B cell (primary cell): ENCODE measurements around the gene RASL10A. TPM values are rescaled to one million over a fixed set of nuclear protein-coding genes. Genes with fewer than 3 reads are reported as not detected.
A peak's percentile ranks its signal among the peaks of the same experiment; 100 is the strongest.

Experiments used
- ATAC-seq: fragments of 200-7000 bp; cut with Tn5 transposase; one replicate; pipeline ENCODE4 v1.10.0; 2021; ENCODE audit warnings: low read depth, mild to moderate bottlenecking, moderate number of reproducible peaks, moderate library complexity
- CTCF ChIA-PET: fragments of 350-600 bp; sonication (Branson Sonifier 250); formaldehyde crosslinking; loops from one replicate; lab custom pipeline; 2021; ENCODE audit warnings: antibody characterized with exemption, inconsistent platforms; lab: Charles Lee
- POLR2A ChIA-PET: fragments of 350-600 bp; sonication (Branson Sonifier 250); formaldehyde crosslinking; loops from one replicate; lab custom pipeline; 2021; ENCODE audit warnings: antibody characterized with exemption; lab: Charles Lee
- DNase-seq: peaks from one replicate; pipeline ENCODE4 v3.0.0; 2013
- H2AFZ ChIP-seq: 2 replicates; pipeline ENCODE4 v1.6.1; 2012; ENCODE audit warnings: mild to moderate bottlenecking, low read depth, low read length; ENCODE audit not compliant: insufficient read depth, poor library complexity, severe bottlenecking
- H3K27ac ChIP-seq, 2 donors: 1 replicate in 1 of 2; 2 replicates in 1 of 2; pipeline ENCODE4 v1.5.1; 2012 to 2013; ENCODE audit warnings: low read length in 2 of 2, mild to moderate bottlenecking in 2 of 2, moderate library complexity in 1 of 2
- H3K27me3 ChIP-seq, 4 experiments: fragments of 200-600 bp in 1 of 4; sonication (generic) in 1 of 4; replicated peaks in 1 of 4; 1 replicate in 2 of 4; 2 replicates in 2 of 4; pipeline versions ENCODE4 v1.6.1 to v1.7.0; 2013 to 2016; ENCODE audit warnings: low read length in 3 of 4, mild to moderate bottlenecking in 2 of 4, mixed read lengths in 1 of 4, moderate library complexity in 1 of 4; ENCODE audit not compliant: insufficient read depth in 4 of 4, control insufficient read depth in 3 of 4; ENCODE audit errors: control extremely low read depth in 1 of 4
- H3K36me3 ChIP-seq, 2 experiments: replicated peaks in 1 of 2; 1 replicate in 1 of 2; 2 replicates in 1 of 2; pipeline versions ENCODE4 v1.6.1 to v1.7.1; 2013; ENCODE audit warnings: low read length in 1 of 2; ENCODE audit not compliant: insufficient read depth in 2 of 2, control insufficient read depth in 1 of 2; ENCODE audit errors: control extremely low read depth in 1 of 2, extremely low read depth in 1 of 2
- H3K4me1 ChIP-seq, 2 donors: fragments of 200-600 bp in 1 of 2; sonication (generic) in 1 of 2; 1 replicate in 1 of 2; 2 replicates in 1 of 2; pipeline versions ENCODE4 v1.5.1 to v1.6.1; 2013 to 2017; ENCODE audit warnings: low read length in 2 of 2; ENCODE audit not compliant: control insufficient read depth in 2 of 2, insufficient read depth in 2 of 2
- H3K4me2 ChIP-seq: replicated peaks from 2 replicates; pipeline ENCODE3; 2012; ENCODE audit warnings: mild to moderate bottlenecking, low read depth, low read length; ENCODE audit not compliant: poor library complexity, severe bottlenecking
- H3K4me3 ChIP-seq, 5 experiments: fragments of 200-600 bp in 1 of 5; sonication (generic) in 1 of 5; 1 replicate in 3 of 5; 2 replicates in 2 of 5; pipeline versions ENCODE4 v1.5.1 to v1.7.0; 2011 to 2016; ENCODE audit warnings: low read length in 4 of 5, mild to moderate bottlenecking in 4 of 5, low read depth in 2 of 5, control low read depth in 1 of 5, moderate library complexity in 1 of 5; ENCODE audit not compliant: insufficient read depth in 1 of 5; ENCODE audit errors: control extremely low read depth in 1 of 5, extremely low read depth in 1 of 5
- H3K79me2 ChIP-seq: fragments of 200-600 bp; sonication (generic); one replicate; pipeline ENCODE4 v1.6.0; 2016; ENCODE audit warnings: low read length; ENCODE audit not compliant: control insufficient read depth, insufficient read depth
- H3K9ac ChIP-seq: fragments of 200-600 bp; sonication (generic); 2 replicates; pipeline ENCODE4 v1.6.1; 2017; ENCODE audit warnings: mild to moderate bottlenecking, low read length, moderate library complexity
- H3K9me3 ChIP-seq, 3 donors: one replicate each; pipeline versions ENCODE4 v1.6.1 to v1.7.1; 2013; ENCODE audit warnings: low read length in 2 of 3; ENCODE audit not compliant: control insufficient read depth in 2 of 3, insufficient read depth in 1 of 3; ENCODE audit errors: control extremely low read depth in 1 of 3
- H4K20me1 ChIP-seq: 2 replicates; pipeline ENCODE4 v1.6.0; 2012; ENCODE audit warnings: mild to moderate bottlenecking, low read length; ENCODE audit not compliant: insufficient read depth, control insufficient read depth, poor library complexity, severe bottlenecking
- H3K27ac Mint-ChIP-seq: one replicate; pipeline ENCODE4 v1.8.0; 2021; ENCODE audit warnings: mixed read lengths
- H3K27me3 Mint-ChIP-seq: one replicate; pipeline ENCODE4 v1.8.0; 2021; ENCODE audit warnings: mixed read lengths
- H3K4me1 Mint-ChIP-seq: one replicate; pipeline ENCODE4 v1.8.0; 2021; ENCODE audit warnings: mixed read lengths
- H3K4me3 Mint-ChIP-seq: one replicate; pipeline ENCODE4 v1.8.0; 2021; ENCODE audit warnings: mixed read lengths
- H3K9me3 Mint-ChIP-seq: one replicate; pipeline ENCODE4 v1.8.0; 2022; ENCODE audit warnings: mixed read lengths; ENCODE audit not compliant: insufficient read depth
- EZH2 ChIP-seq: IDR thresholded peaks from 2 replicates; pipeline ENCODE4 v1.6.1; 2012; ENCODE audit warnings: borderline replicate concordance, low read depth, mild to moderate bottlenecking, moderate library complexity, low read length; ENCODE audit not compliant: insufficient read depth, poor library complexity, severe bottlenecking
- WGBS: methylation state at CpG from one replicate; pipeline ENCODE4 v1.1.5; 2013; ENCODE audit warnings: missing lambda C conversion rate; ENCODE audit not compliant: insufficient coverage; 5-methylcytosine and 5-hydroxymethylcytosine counted together
- intact Hi-C: fragments of 100-400 bp; cut with micrococcal nuclease; formaldehyde crosslinking; loops from one replicate; pipeline ENCODE4 v1.10.0; 2022
- polyA plus RNA-seq: library from polyadenylated mRNA; depleted of rRNA; stranded (reverse); fragments of >200 nt; gene quantifications from 2 replicates; pipeline ENCODE4 v1.2.3, GENCODE V29; 2012
- total RNA-seq, 2 donors: library from RNA; stranded (reverse); fragments of 120-200 nt in 1 of 2; gene quantifications; 1 replicate in 1 of 2; 2 replicates in 1 of 2; pipeline versions ENCODE4 v1.2.3 to v1.2.4, GENCODE V29; 2013 to 2022
- TF ChIP-seq, protein P1 (sequence below): fragments of 200-600 bp; IDR thresholded peaks from one replicate; pipeline ENCODE4 v1.8.0; 2022; ENCODE audit warnings: antibody characterized with exemption, mild to moderate bottlenecking

The RASL10A gene
- total and polyA plus RNA-seq, 2 donors (not counting 1 experiment from before 2014, with no cell fraction given) = 2.8 to 4.7 TPM

DNA sequence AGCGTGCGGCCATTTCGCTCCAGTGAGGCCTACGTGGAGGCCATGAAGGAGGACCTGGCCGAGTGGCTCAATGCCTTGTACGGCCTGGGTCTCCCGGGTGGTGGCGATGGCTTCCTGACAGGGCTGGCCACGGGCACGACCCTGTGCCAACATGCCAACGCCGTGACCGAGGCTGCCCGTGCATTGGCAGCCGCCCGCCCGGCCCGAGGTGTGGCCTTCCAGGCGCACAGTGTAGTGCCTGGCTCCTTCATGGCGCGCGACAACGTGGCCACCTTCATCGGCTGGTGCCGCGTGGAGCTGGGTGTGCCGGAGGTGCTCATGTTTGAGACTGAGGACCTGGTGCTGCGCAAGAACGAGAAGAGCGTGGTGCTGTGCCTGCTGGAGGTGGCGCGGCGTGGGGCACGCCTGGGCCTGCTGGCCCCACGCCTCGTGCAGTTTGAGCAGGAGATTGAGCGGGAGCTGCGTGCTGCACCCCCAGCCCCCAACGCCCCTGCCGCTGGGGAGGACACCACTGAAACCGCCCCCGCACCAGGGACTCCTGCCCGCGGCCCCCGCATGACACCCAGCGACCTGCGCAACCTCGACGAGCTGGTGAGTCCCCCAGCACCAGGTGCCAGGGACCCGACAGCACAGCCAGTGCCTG is 7.2 kb downstream of the RASL10A start:
- no peak overlapping the region for H3K4me2 ChIP-seq
- H3K9me3 Mint-ChIP-seq = no peaks in the 10 kb centered on the region
- ATAC-seq = no peak
- H3K4me1 Mint-ChIP-seq = peaks cover 30% of the 10 kb centered on the region
- H4K20me1 ChIP-seq = peaks cover under 1% of the 10 kb centered on the region
- no peaks in the 10 kb centered on the region for H3K36me3 ChIP-seq
- H3K9me3 ChIP-seq = peaks cover 0 to 22% (median 0%) of the 10 kb centered on the region in 3 donors
- H3K79me2 ChIP-seq = peaks cover 2% of the 10 kb centered on the region
- peaks cover 0 to 62% (median 26%) of the 10 kb centered on the region in 4 experiments for H3K27me3 ChIP-seq
- no peak overlapping the region for H3K9ac ChIP-seq
- no peak for DNase-seq
- H3K4me3 Mint-ChIP-seq = no peak overlapping the region
- H3K4me3 ChIP-seq = no peak overlapping the region
- H3K27ac ChIP-seq = no peak overlapping the region
- peaks cover 37% of the 10 kb centered on the region for H3K27me3 Mint-ChIP-seq
- H3K27ac Mint-ChIP-seq = no peak overlapping the region
- intact Hi-C loops = no loop called here
- H3K4me1 ChIP-seq = peaks cover 22 to 35% of the 10 kb centered on the region in 2 donors
- no peak overlapping the region for H2AFZ ChIP-seq
- TF ChIP-seq, protein P1, sequence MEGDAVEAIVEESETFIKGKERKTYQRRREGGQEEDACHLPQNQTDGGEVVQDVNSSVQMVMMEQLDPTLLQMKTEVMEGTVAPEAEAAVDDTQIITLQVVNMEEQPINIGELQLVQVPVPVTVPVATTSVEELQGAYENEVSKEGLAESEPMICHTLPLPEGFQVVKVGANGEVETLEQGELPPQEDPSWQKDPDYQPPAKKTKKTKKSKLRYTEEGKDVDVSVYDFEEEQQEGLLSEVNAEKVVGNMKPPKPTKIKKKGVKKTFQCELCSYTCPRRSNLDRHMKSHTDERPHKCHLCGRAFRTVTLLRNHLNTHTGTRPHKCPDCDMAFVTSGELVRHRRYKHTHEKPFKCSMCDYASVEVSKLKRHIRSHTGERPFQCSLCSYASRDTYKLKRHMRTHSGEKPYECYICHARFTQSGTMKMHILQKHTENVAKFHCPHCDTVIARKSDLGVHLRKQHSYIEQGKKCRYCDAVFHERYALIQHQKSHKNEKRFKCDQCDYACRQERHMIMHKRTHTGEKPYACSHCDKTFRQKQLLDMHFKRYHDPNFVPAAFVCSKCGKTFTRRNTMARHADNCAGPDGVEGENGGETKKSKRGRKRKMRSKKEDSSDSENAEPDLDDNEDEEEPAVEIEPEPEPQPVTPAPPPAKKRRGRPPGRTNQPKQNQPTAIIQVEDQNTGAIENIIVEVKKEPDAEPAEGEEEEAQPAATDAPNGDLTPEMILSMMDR = no peak
- no peak for TF ChIP-seq EZH2
- 89% methylated on average over 49 of the region's 50 CpGs for WGBS
- CTCF ChIA-PET = no interaction called here
- POLR2A ChIA-PET = no interaction called here

DNA sequence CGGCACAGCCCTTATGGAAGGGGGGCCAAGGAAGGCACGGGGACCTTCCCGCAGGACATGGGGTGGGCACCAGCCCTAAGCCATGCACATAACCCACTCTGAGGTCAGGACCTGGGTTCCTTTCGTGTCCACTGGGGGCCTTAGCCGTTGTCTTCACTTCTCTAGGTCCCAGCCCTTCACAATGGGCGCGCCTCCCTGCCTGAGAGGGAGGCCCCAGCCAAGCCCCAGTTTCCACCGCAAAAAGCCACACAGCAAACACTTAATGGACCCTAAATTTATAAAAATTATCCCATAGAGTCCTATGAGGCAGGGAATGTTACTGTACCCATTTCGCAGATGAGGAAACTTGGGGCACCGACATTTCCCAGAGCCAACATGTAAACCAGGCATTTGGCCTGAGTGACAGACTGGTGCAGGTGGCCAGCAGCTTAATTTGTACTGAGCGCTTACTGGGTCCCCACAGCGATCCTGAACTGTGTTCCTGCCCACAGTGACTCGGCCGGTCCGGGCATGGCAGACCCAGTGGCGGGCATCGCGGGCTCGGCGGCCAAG is 7.8 kb downstream of the RASL10A start:
- H3K9ac ChIP-seq = no peak overlapping the region
- peak; percentile 20 for DNase-seq
- no peak for TF ChIP-seq EZH2
- TF ChIP-seq, protein P1 = no peak
- peak overlapping the region; percentile 99 for H3K4me2 ChIP-seq
- H3K27ac ChIP-seq = no peak overlapping the region
- peaks cover 31% of the 10 kb centered on the region for H3K27me3 Mint-ChIP-seq
- ChIA-PET POLR2A (no interaction called here), CTCF (no interaction called here)
- H3K79me2 ChIP-seq = peaks cover 2% of the 10 kb centered on the region
- peaks cover 0 to 19% (median 0%) of the 10 kb centered on the region in 3 donors for H3K9me3 ChIP-seq
- WGBS = 88% methylated on average over 19 of the region's 20 CpGs
- H3K4me3 ChIP-seq = no peak overlapping the region
- H3K9me3 Mint-ChIP-seq = no peaks in the 10 kb centered on the region
- H3K4me1 Mint-ChIP-seq = peaks cover 25% of the 10 kb centered on the region
- ATAC-seq = no peak
- H3K36me3 ChIP-seq = no peaks in the 10 kb centered on the region
- H3K27me3 ChIP-seq = peaks cover 0 to 56% (median 22%) of the 10 kb centered on the region in 4 experiments
- H4K20me1 ChIP-seq = no peaks in the 10 kb centered on the region
- peak overlapping the region; percentile 85 for H3K4me3 Mint-ChIP-seq
- H2AFZ ChIP-seq = no peak overlapping the region
- no peak overlapping the region for H3K27ac Mint-ChIP-seq
- H3K4me1 ChIP-seq = peaks cover 22 to 29% of the 10 kb centered on the region in 2 donors
- intact Hi-C loops = no loop called here
